Thymus (tissue), 11 donors: ENCODE results near the gene ANKRD18B. TPM values are rescaled to one million over a fixed set of nuclear protein-coding genes. Genes with fewer than 3 reads are reported as not detected.
"Not testable (repeated sequence)": the region's sequence is repeated elsewhere in the genome, so short reads cannot be mapped to it uniquely, and the experiment has no call there.

Experiments used
- DNase-seq, 9 donors: peaks; one replicate each; pipeline ENCODE4 v3.0.0-alpha.2; 2013; ENCODE audit warnings: low spot score in 9 of 9, low read depth in 6 of 9, missing footprints in 1 of 9
- H3K27ac ChIP-seq, 2 donors: one replicate each; pipeline ENCODE4 v1.5.1; 2013; ENCODE audit warnings: control low read depth in 1 of 2, low read depth in 1 of 2, low read length in 1 of 2, mild to moderate bottlenecking in 1 of 2, moderate library complexity in 1 of 2
- H3K27me3 ChIP-seq, 2 donors: one replicate each; pipeline ENCODE4 v1.5.1; 2013; ENCODE audit warnings: low read length in 1 of 2; ENCODE audit not compliant: control insufficient read depth in 2 of 2, insufficient read depth in 1 of 2
- H3K36me3 ChIP-seq, 2 donors: one replicate each; pipeline ENCODE4 v1.5.1; 2013; ENCODE audit warnings: low read length in 1 of 2, mild to moderate bottlenecking in 1 of 2, moderate library complexity in 1 of 2; ENCODE audit not compliant: control insufficient read depth in 2 of 2, insufficient read depth in 2 of 2
- H3K4me1 ChIP-seq, 2 donors: one replicate each; pipeline ENCODE4 v1.5.1; 2013; ENCODE audit warnings: low read length in 2 of 2; ENCODE audit not compliant: control insufficient read depth in 2 of 2, insufficient read depth in 2 of 2
- H3K4me3 ChIP-seq, 2 donors: one replicate each; pipeline ENCODE4 v1.5.1; 2013; ENCODE audit warnings: low read length in 2 of 2, control low read depth in 1 of 2, mild to moderate bottlenecking in 1 of 2
- H3K9me3 ChIP-seq, 2 donors: one replicate each; pipeline ENCODE4 v1.5.1; 2013; ENCODE audit warnings: low read length in 1 of 2, mild to moderate bottlenecking in 1 of 2; ENCODE audit not compliant: control insufficient read depth in 2 of 2, insufficient read depth in 1 of 2
- WGBS: extraction: QIAGEN DNeasy Blood & Tissue Kit; methylation state at CpG from one replicate; pipeline ENCODE4 v1.1.7; 2013; 5-methylcytosine and 5-hydroxymethylcytosine counted together
- polyA plus RNA-seq: library from polyadenylated mRNA; stranded (reverse); fragments of 200-250 nt; gene quantifications from one replicate; pipeline ENCODE4 v1.2.3, GENCODE V29; 2013
- total RNA-seq: library from RNA; stranded (reverse); fragments of 120-200 nt; gene quantifications from one replicate; pipeline ENCODE4 v1.2.4, GENCODE V29; 2013
- donor health status: healthy.

ANKRD18B gene
- total and polyA plus RNA-seq, 2 donors = 1.0 to 2.5 TPM

- not testable (repeated sequence) for H3K9me3 ChIP-seq, H3K27me3 ChIP-seq, DNase-seq, H3K4me1 ChIP-seq, H3K4me3 ChIP-seq, H3K27ac ChIP-seq, H3K36me3 ChIP-seq
- WGBS = 96% methylated on average over 2 of the region's 2 CpGs
These were observed 66.8 kb downstream of the ANKRD18B start for GRCh38 chr9:33590857-33591256.

DNA sequence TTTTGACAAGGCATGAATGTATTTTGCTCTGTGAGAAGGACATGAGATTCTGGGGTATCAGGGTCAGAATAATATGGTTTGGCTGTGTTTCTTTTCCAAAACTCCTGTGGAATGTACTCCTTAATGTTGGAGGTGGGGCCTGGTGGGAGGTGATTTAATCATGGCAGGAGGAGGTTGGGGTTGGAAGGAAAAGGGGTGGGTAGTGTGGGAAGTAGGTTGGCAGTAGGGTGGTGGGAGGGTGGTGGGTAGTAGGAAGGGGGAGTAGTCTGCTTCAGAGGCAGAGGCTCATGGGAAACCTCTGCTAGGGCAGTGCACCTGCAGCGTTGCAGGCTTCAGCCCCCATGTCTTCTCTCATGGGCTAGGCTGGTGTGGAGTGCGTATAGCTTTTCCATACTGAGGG is 72.9 kb downstream of the ANKRD18B start:
- WGBS = 68% methylated on average over 2 of the region's 2 CpGs
- H3K27ac ChIP-seq, H3K9me3 ChIP-seq, H3K4me3 ChIP-seq, H3K4me1 ChIP-seq, H3K27me3 ChIP-seq, H3K36me3 ChIP-seq, DNase-seq: not testable (repeated sequence)

DNA sequence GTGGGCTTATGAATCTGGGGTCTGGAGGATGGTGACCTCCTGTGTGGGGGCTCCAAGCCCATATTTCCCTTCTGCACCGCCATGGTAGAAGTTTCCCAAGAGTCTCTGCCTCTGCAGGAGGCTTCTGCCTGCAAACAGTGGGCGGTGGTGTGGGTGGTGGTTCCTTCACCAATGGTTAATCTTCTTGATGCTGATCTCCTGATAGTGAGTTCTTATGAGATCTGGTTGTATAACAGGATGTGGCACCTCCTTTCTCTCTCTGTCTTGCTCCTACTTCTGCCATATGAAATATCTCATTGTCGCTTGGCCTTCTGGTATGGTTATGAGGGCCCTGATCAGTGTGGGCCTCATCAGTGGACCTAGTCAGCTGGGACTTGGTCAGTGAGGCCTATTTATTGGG is 73.3 kb downstream of the ANKRD18B start:
- H3K9me3 ChIP-seq, H3K4me3 ChIP-seq, H3K27me3 ChIP-seq, H3K4me1 ChIP-seq, H3K36me3 ChIP-seq: not testable (repeated sequence)
- DNase-seq = peak in 2 of 9 donors; percentile 6 to 8
- 93% methylated on average over 3 of the region's 3 CpGs for WGBS
- peak overlapping the region in 1 of 2 donors; percentile 13 for H3K27ac ChIP-seq

- not testable (repeated sequence) for DNase-seq, H3K36me3 ChIP-seq, H3K4me1 ChIP-seq, H3K9me3 ChIP-seq, H3K27me3 ChIP-seq, H3K4me3 ChIP-seq, H3K27ac ChIP-seq
- WGBS = 88% methylated on average over 8 of the region's 8 CpGs
These were observed 74.8 kb downstream of the ANKRD18B start for GRCh38 chr9:33598796-33599379.

DNA sequence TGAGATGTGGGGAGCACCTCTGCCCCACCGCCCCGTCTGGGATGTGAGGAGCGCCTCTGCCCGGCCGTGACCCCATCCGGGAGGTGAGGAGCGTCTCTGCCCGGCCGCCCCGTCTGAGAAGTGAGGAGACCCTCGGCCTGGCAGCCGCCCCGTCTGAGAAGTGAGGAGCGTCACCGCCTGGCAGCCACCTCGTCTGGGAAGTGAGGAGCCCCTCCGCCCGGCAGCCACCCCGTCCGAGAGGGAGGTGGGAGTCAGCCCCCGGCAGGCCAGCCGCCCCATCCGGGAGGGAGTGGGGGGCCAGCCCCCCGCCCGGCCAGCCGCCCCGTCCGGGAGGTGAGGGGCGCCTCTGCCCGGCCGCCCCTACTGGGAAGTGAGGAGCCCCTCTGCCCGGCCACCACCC is 76.9 kb downstream of the ANKRD18B start:
- H3K4me3 ChIP-seq, H3K4me1 ChIP-seq, DNase-seq, H3K27ac ChIP-seq, H3K9me3 ChIP-seq, H3K27me3 ChIP-seq, H3K36me3 ChIP-seq: not testable (repeated sequence)
- WGBS = 98% methylated on average over 31 of the region's 32 CpGs

GRCh38 chr9:33604249-33604648 is 80.2 kb downstream of the ANKRD18B start:
- H3K27me3 ChIP-seq, H3K27ac ChIP-seq, H3K36me3 ChIP-seq, DNase-seq, H3K4me1 ChIP-seq, H3K4me3 ChIP-seq, H3K9me3 ChIP-seq: not testable (repeated sequence)
- 19% methylated on average over 3 of the region's 3 CpGs for WGBS

GRCh38 chr9:33604936-33605335 is 80.9 kb downstream of the ANKRD18B start:
- not testable (repeated sequence) for DNase-seq, H3K4me1 ChIP-seq, H3K9me3 ChIP-seq, H3K27ac ChIP-seq, H3K36me3 ChIP-seq, H3K27me3 ChIP-seq, H3K4me3 ChIP-seq
- 92% methylated on average over 4 of the region's 4 CpGs for WGBS

- no peak overlapping the region for H3K27ac ChIP-seq
- WGBS = 97% methylated on average over 1 of the region's 1 CpG
These were observed 87.3 kb downstream of the ANKRD18B start for GRCh38 chr9:33611358-33611757.

GRCh38 chr9:33612410-33612809 is 88.4 kb downstream of the ANKRD18B start:
- not testable (repeated sequence) for DNase-seq, H3K27ac ChIP-seq, H3K4me1 ChIP-seq, H3K9me3 ChIP-seq, H3K36me3 ChIP-seq, H3K4me3 ChIP-seq, H3K27me3 ChIP-seq
- 76% methylated on average over 2 of the region's 2 CpGs for WGBS

More at GRCh38 chr9:33611358-33611757, 87.3 kb downstream of the ANKRD18B start:
- H3K36me3 ChIP-seq = no peaks in the 10 kb centered on the region
- no peaks in the 10 kb centered on the region for H3K4me1 ChIP-seq
- H3K9me3 ChIP-seq = peaks cover 0 to 8% of the 10 kb centered on the region in 2 donors
- no peaks in the 10 kb centered on the region for H3K27me3 ChIP-seq
- H3K4me3 ChIP-seq = no peak overlapping the region
- no peak for DNase-seq
